ENCODE data around the gene NTN3. TPM values are rescaled to one million over a fixed set of nuclear protein-coding genes. Genes with fewer than 3 reads are reported as not detected.

The NTN3 gene
- total RNA-seq, 6 experiments from 2014 or later: 0.39 to 2.1 (median 1.2) TPM

- Histone ChIP-seq H3K4me1 (peaks cover 0 to 34% (median 9%) of the 10 kb centered on the region in 4 donors), H3K27ac (no peak overlapping the region)
These were observed 15.8 kb downstream of the NTN3 start for GRCh38 chr16:2486645-2487516.

GRCh38 chr16:2487517-2487842, 16.4 kb downstream of the NTN3 start:
- WGBS (ENCODE audit: insufficient coverage, low coverage, low lambda C conversion rate, missing lambda C conversion rate): 57% methylated on average over 4 of the region's 8 CpGs
- H3K4me3 ChIP-seq: no peak overlapping the region
- DNase-seq (no peak), ATAC-seq (no peak)
- no peaks in the 10 kb centered on the region for H3K27me3 ChIP-seq
- H3K36me3 ChIP-seq: peaks cover 0 to 4% (median 0%) of the 10 kb centered on the region in 4 donors
- H3K4me1 ChIP-seq: peaks cover 0 to 37% (median 9%) of the 10 kb centered on the region in 4 donors
- H3K9me3 ChIP-seq: no peaks in the 10 kb centered on the region
- intact Hi-C loops (cut with DNase I): no loop called here
- no peak for TF ChIP-seq POLR2A (IDR thresholded peaks at IDR 0.05)
- H3K27ac ChIP-seq: no peak overlapping the region

More at GRCh38 chr16:2486645-2487516, 15.8 kb downstream of the NTN3 start:
- intact Hi-C loops (cut with DNase I): no loop called here
- Histone ChIP-seq H3K27me3 (no peaks in the 10 kb centered on the region), H3K36me3 (peaks cover 0 to 4% (median 0%) of the 10 kb centered on the region in 4 donors), H3K9me3 (no peaks in the 10 kb centered on the region), H3K4me3 (no peak overlapping the region)
- 62% methylated on average over 13 of the region's 29 CpGs for WGBS (ENCODE audit: insufficient coverage, low coverage, low lambda C conversion rate, missing lambda C conversion rate)
- peak in 2 of 3 donors; percentile 56 to 62 for DNase-seq
- peak in 3 of 4 donors; percentile 27 to 40 (median 34) for ATAC-seq
- TF ChIP-seq, protein P1, sequence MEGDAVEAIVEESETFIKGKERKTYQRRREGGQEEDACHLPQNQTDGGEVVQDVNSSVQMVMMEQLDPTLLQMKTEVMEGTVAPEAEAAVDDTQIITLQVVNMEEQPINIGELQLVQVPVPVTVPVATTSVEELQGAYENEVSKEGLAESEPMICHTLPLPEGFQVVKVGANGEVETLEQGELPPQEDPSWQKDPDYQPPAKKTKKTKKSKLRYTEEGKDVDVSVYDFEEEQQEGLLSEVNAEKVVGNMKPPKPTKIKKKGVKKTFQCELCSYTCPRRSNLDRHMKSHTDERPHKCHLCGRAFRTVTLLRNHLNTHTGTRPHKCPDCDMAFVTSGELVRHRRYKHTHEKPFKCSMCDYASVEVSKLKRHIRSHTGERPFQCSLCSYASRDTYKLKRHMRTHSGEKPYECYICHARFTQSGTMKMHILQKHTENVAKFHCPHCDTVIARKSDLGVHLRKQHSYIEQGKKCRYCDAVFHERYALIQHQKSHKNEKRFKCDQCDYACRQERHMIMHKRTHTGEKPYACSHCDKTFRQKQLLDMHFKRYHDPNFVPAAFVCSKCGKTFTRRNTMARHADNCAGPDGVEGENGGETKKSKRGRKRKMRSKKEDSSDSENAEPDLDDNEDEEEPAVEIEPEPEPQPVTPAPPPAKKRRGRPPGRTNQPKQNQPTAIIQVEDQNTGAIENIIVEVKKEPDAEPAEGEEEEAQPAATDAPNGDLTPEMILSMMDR (IDR thresholded peaks at IDR 0.05): peak in 2 of 4 donors; percentile 8 to 16
- TF ChIP-seq POLR2A (IDR thresholded peaks at IDR 0.05): no peak

DNA sequence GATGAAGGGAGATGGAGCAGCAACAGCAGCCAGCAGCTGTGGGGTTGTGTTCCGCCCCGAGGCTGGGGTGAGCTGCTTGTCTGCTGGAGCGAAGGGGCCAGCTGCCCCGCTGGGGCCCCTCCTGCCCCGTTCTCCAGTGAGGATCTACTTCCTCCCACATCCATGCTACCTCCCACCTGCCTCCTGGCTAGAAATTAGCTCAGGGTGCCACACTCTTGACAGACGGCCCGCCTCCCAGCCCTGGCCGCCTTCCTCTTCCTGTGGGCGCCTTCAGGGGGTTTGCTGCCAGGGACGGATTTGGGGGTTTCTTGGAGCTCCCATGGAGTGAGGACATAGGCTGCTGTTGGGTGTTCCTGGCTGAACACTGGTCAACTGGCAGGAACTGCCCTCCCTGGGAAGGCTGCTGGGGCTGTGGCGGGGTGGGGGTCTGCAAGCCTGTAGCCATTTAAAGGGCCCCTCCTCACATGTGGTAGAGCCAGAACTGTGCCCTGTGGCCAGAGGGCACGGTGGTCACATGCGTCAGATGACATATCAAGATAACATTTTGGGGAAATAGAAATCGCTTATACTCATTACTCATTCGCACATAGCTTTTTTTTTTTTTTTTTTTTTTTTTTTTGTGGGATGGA, 16.9 kb downstream of the NTN3 start:
- ATAC-seq (no peak), DNase-seq (no peak)
- Histone ChIP-seq H3K4me1 (peaks cover 0 to 33% (median 9%) of the 10 kb centered on the region in 4 donors), H3K27ac (no peak overlapping the region), H3K36me3 (peaks cover 0 to 4% (median 0%) of the 10 kb centered on the region in 4 donors), H3K4me3 (no peak overlapping the region), H3K27me3 (no peaks in the 10 kb centered on the region), H3K9me3 (no peaks in the 10 kb centered on the region)
- intact Hi-C loops (cut with DNase I): no loop called here
- TF ChIP-seq, protein P1 (IDR thresholded peaks at IDR 0.05): no peak
- no peak for TF ChIP-seq POLR2A (IDR thresholded peaks at IDR 0.05)
- WGBS (ENCODE audit: insufficient coverage, low coverage, low lambda C conversion rate, missing lambda C conversion rate): 81% methylated on average over 7 of the region's 15 CpGs

- DNase-seq: no peak
These were observed 18.5 kb downstream of the NTN3 start for GRCh38 chr16:2489581-2489980.

More at GRCh38 chr16:2489581-2489980, 18.5 kb downstream of the NTN3 start:
- Histone ChIP-seq H3K4me1 (peaks cover 0 to 18% (median 7%) of the 10 kb centered on the region in 4 donors), H3K36me3 (peaks cover 0 to 4% (median 0%) of the 10 kb centered on the region in 4 donors), H3K4me3 (no peak overlapping the region), H3K27me3 (no peaks in the 10 kb centered on the region), H3K9me3 (no peaks in the 10 kb centered on the region), H3K27ac (no peak overlapping the region)
- ATAC-seq: no peak
- intact Hi-C loops (cut with DNase I): no loop called here
- WGBS (ENCODE audit: insufficient coverage, low coverage, low lambda C conversion rate, missing lambda C conversion rate): no CpG with 5 or more reads among the region's 16 CpGs
- TF ChIP-seq, protein P1 (IDR thresholded peaks at IDR 0.05): no peak
- TF ChIP-seq POLR2A (IDR thresholded peaks at IDR 0.05): no peak
